ENCODE measurements around the gene PIH1D1. TPM values are rescaled to one million over a fixed set of nuclear protein-coding genes. Genes with fewer than 3 reads are reported as not detected.
A peak's percentile ranks its signal among the peaks of the same experiment; 100 is the strongest.

PIH1D1 gene
- total and polyA plus RNA-seq, 4 experiments from 2014 or later = 87.2 to 186 (median 151) TPM

- ChIA-PET POLR2A (ENCODE audit: partially characterized antibody) (interaction anchor here (0.5 to 3.5 kb wide), 11 partner anchors 31 to 1122 kb away, joined by 3 to 38 read pairs (median 5); partner anchors contain the start of genes CD37, PRR12, RCN3 and RRAS), CTCF (ENCODE audit: partially characterized antibody) (interaction anchor here (1.4 to 1.5 kb wide), 2 partner anchors 26 to 73 kb away, joined by 4 to 9 read pairs; no protein-coding TSS in a partner anchor)
- peak overlapping the region; percentile 95 to 100 (median 99) for H3K27ac Mint-ChIP-seq
- H3K9me3 Mint-ChIP-seq = peaks cover 0 to 31% (median under 1%) of the 10 kb centered on the region in 8 donors
- Histone ChIP-seq H3K4me1 (ENCODE audit: insufficient read depth, low read length) (peaks cover 55% of the 10 kb centered on the region), H3K36me3 (ENCODE audit: insufficient read depth, low read length) (peaks cover 44% of the 10 kb centered on the region), H3K27ac (ENCODE audit: low read depth, low read length) (peak overlapping the region; percentile 95), H3K4me3 (ENCODE audit: low read length in 2 of 2) (peak overlapping the region; percentile 52 to 99), H3K27me3 (ENCODE audit: insufficient read depth, low read length) (no peaks in the 10 kb centered on the region), H3K9me3 (ENCODE audit: control insufficient read depth in 1 of 2, low read length in 2 of 2) (no peaks in the 10 kb centered on the region)
- no peak for DNase-seq
- no peaks in the 10 kb centered on the region for H3K27me3 Mint-ChIP-seq
- H3K36me3 Mint-ChIP-seq = peaks cover 48 to 69% of the 10 kb centered on the region in 2 donors
- intact Hi-C loops (cut with micrococcal nuclease) = loop anchor here (1.0 to 2.0 kb wide), 4 partner anchors 9 to 380 kb away; partner anchors contain the start of genes AKT1S1, ALDH16A1, RPL13A and TBC1D17
- peak overlapping the region; percentile 99 to 100 (median 100) for H3K4me3 Mint-ChIP-seq
- H3K4me1 Mint-ChIP-seq = peaks cover 22 to 87% (median 42%) of the 10 kb centered on the region in 4 donors
Observed at GRCh38 chr19:49496574-49497008, 45.0 kb upstream of the PIH1D1 start.

GRCh38 chr19:49492573-49493405 is 41.2 kb upstream of the PIH1D1 start:
- H3K4me1 ChIP-seq (ENCODE audit: insufficient read depth, low read length) = peaks cover 65% of the 10 kb centered on the region
- no peaks in the 10 kb centered on the region for H3K9me3 ChIP-seq (ENCODE audit: control insufficient read depth in 1 of 2, low read length in 2 of 2)
- peak overlapping the region; percentile 29 for H3K27ac ChIP-seq (ENCODE audit: low read depth, low read length)
- intact Hi-C loops (cut with micrococcal nuclease) = no loop called here
- no peak overlapping the region for H3K4me3 ChIP-seq (ENCODE audit: low read length in 2 of 2)
- H3K27me3 ChIP-seq (ENCODE audit: insufficient read depth, low read length) = no peaks in the 10 kb centered on the region
- Mint-ChIP-seq H3K9me3 (peaks cover 0 to 18% (median under 1%) of the 10 kb centered on the region in 8 donors), H3K4me3 (peak overlapping the region in 6 of 8 donors; percentile 1 to 90 (median 66)), H3K27me3 (no peaks in the 10 kb centered on the region), H3K36me3 (peaks cover 51 to 72% of the 10 kb centered on the region in 2 donors), H3K27ac (peak overlapping the region; percentile 83 to 97 (median 93)), H3K4me1 (peaks cover 31 to 84% (median 55%) of the 10 kb centered on the region in 4 donors)
- DNase-seq = peak in 2 of 5 donors; percentile 24 to 39
- POLR2A ChIA-PET (ENCODE audit: partially characterized antibody) = interaction anchor here (0.8 to 2.9 kb wide), 18 partner anchors 10 to 184 kb away, joined by 3 to 31 read pairs (median 5); partner anchors contain the start of genes ALDH16A1, PIH1D1, PRMT1 and RRAS
- CTCF ChIA-PET (ENCODE audit: partially characterized antibody) = interaction anchor here (0.9 to 1.4 kb wide), 3 partner anchors 10 to 101 kb away, joined by 3 to 6 read pairs (median 3); no protein-coding TSS in a partner anchor
- peaks cover 47% of the 10 kb centered on the region for H3K36me3 ChIP-seq (ENCODE audit: insufficient read depth, low read length)

- intact Hi-C loops (cut with micrococcal nuclease) = no loop called here
- Mint-ChIP-seq H3K4me3 (peak overlapping the region in 4 of 8 donors; percentile 1 to 90 (median 48)), H3K27me3 (no peaks in the 10 kb centered on the region), H3K27ac (peak overlapping the region; percentile 83 to 97 (median 93)), H3K36me3 (peaks cover 50 to 72% of the 10 kb centered on the region in 2 donors), H3K4me1 (peaks cover 30 to 84% (median 51%) of the 10 kb centered on the region in 4 donors), H3K9me3 (peaks cover 0 to 26% (median under 1%) of the 10 kb centered on the region in 8 donors)
- Histone ChIP-seq H3K27ac (ENCODE audit: low read depth, low read length) (no peak overlapping the region), H3K36me3 (ENCODE audit: insufficient read depth, low read length) (peaks cover 44% of the 10 kb centered on the region), H3K4me3 (ENCODE audit: low read length in 2 of 2) (no peak overlapping the region), H3K4me1 (ENCODE audit: insufficient read depth, low read length) (peaks cover 60% of the 10 kb centered on the region), H3K9me3 (ENCODE audit: control insufficient read depth in 1 of 2, low read length in 2 of 2) (no peaks in the 10 kb centered on the region), H3K27me3 (ENCODE audit: insufficient read depth, low read length) (no peaks in the 10 kb centered on the region)
- ChIA-PET CTCF (ENCODE audit: partially characterized antibody) (interaction anchor here (0.9 to 1.4 kb wide), 3 partner anchors 11 to 101 kb away, joined by 3 to 6 read pairs (median 3); no protein-coding TSS in a partner anchor), POLR2A (ENCODE audit: partially characterized antibody) (interaction anchor here (0.7 to 2.9 kb wide), 22 partner anchors 9 to 185 kb away, joined by 3 to 31 read pairs (median 5); partner anchors contain the start of genes ALDH16A1, FLT3LG, PIH1D1 and PRMT1)
- no peak for DNase-seq
Observed at GRCh38 chr19:49491804-49492572, 40.4 kb upstream of the PIH1D1 start.

GRCh38 chr19:49491030-49491803 is 39.6 kb upstream of the PIH1D1 start:
- H3K27me3 Mint-ChIP-seq = no peaks in the 10 kb centered on the region
- POLR2A ChIA-PET (ENCODE audit: partially characterized antibody) = interaction anchor here (0.5 to 2.9 kb wide), 11 partner anchors 13 to 494 kb away, joined by 3 to 31 read pairs (median 3); partner anchors contain the start of genes FLT3LG and PIH1D1
- peaks cover 30 to 81% (median 53%) of the 10 kb centered on the region in 4 donors for H3K4me1 Mint-ChIP-seq

GRCh38 chr19:49490287-49491029 is 38.8 kb upstream of the PIH1D1 start:
- Histone ChIP-seq H3K4me1 (ENCODE audit: insufficient read depth, low read length) (peaks cover 60% of the 10 kb centered on the region), H3K36me3 (ENCODE audit: insufficient read depth, low read length) (peaks cover 49% of the 10 kb centered on the region)

More at GRCh38 chr19:49491030-49491803, 39.6 kb upstream of the PIH1D1 start:
- Histone ChIP-seq H3K4me1 (ENCODE audit: insufficient read depth, low read length) (peaks cover 60% of the 10 kb centered on the region), H3K27ac (ENCODE audit: low read depth, low read length) (peak overlapping the region; percentile 85), H3K4me3 (ENCODE audit: low read length in 2 of 2) (no peak overlapping the region), H3K27me3 (ENCODE audit: insufficient read depth, low read length) (no peaks in the 10 kb centered on the region), H3K36me3 (ENCODE audit: insufficient read depth, low read length) (peaks cover 44% of the 10 kb centered on the region), H3K9me3 (ENCODE audit: control insufficient read depth in 1 of 2, low read length in 2 of 2) (no peaks in the 10 kb centered on the region)
- peak overlapping the region in 6 of 7 donors; percentile 61 to 98 (median 96) for H3K27ac Mint-ChIP-seq
- intact Hi-C loops (cut with micrococcal nuclease) = no loop called here
- CTCF ChIA-PET (ENCODE audit: partially characterized antibody) = interaction anchor here (0.7 kb wide), 1 partner anchor 18 kb away, joined by 4 read pairs; no protein-coding TSS in a partner anchor
- peaks cover 51 to 67% of the 10 kb centered on the region in 2 donors for H3K36me3 Mint-ChIP-seq
- H3K9me3 Mint-ChIP-seq = peaks cover 0 to 24% (median under 1%) of the 10 kb centered on the region in 8 donors
- no peak for DNase-seq
- H3K4me3 Mint-ChIP-seq = peak overlapping the region in 6 of 8 donors; percentile 20 to 98 (median 58)

More at GRCh38 chr19:49490287-49491029, 38.8 kb upstream of the PIH1D1 start:
- Mint-ChIP-seq H3K9me3 (peaks cover 0 to 17% (median under 1%) of the 10 kb centered on the region in 8 donors), H3K27ac (peak overlapping the region; percentile 95 to 98 (median 98)), H3K4me1 (peaks cover 27 to 73% (median 51%) of the 10 kb centered on the region in 4 donors), H3K27me3 (no peaks in the 10 kb centered on the region), H3K4me3 (peak overlapping the region; percentile 94 to 100 (median 98)), H3K36me3 (peaks cover 56 to 69% of the 10 kb centered on the region in 2 donors)
- Histone ChIP-seq H3K9me3 (ENCODE audit: control insufficient read depth in 1 of 2, low read length in 2 of 2) (no peaks in the 10 kb centered on the region), H3K4me3 (ENCODE audit: low read length in 2 of 2) (peak overlapping the region in 1 of 2 donors; percentile 98), H3K27ac (ENCODE audit: low read depth, low read length) (peak overlapping the region; percentile 85), H3K27me3 (ENCODE audit: insufficient read depth, low read length) (no peaks in the 10 kb centered on the region)
- CTCF ChIA-PET (ENCODE audit: partially characterized antibody) = interaction anchor here (2.9 kb wide), 1 partner anchor 21 kb away, joined by 11 read pairs; no protein-coding TSS in a partner anchor
- POLR2A ChIA-PET (ENCODE audit: partially characterized antibody) = interaction anchor here (0.7 to 3.6 kb wide), 9 partner anchors 12 to 186 kb away, joined by 3 to 31 read pairs (median 8); partner anchors contain the start of genes FLT3LG, PIH1D1 and PRMT1
- no peak for DNase-seq
- intact Hi-C loops (cut with micrococcal nuclease) = no loop called here
